HG03060 (cell line): ENCODE data around the gene ARV1.

Source experiments
- ATAC-seq: cut with Tn5 transposase; IDR thresholded peaks from one replicate; pipeline ENCODE4 v1.9.1; 2021; ENCODE audit warnings: low read depth, moderate number of reproducible peaks; ENCODE audit not compliant: unreplicated experiment

The ARV1 gene

GRCh38 chr1:230978491-230979388 lies at the start of gene ARV1, which contains the start of gene TTC13:
Gene ARV1 (plus strand): TSS chr1:230979094. CDS start chr1:230979106, 12 bp downstream.
Gene TTC13 (minus strand): TSS chr1:230978861. CDS start chr1:230978830, 31 bp downstream.
- peak; percentile 89 for ATAC-seq

- ATAC-seq = no peak
Measured at GRCh38 chr1:230930986-230931385, 47.9 kb upstream of the ARV1 start.

GRCh38 chr1:230935852-230936251 lies 43.0 kb upstream of the ARV1 start:
- ATAC-seq = no peak

DNA sequence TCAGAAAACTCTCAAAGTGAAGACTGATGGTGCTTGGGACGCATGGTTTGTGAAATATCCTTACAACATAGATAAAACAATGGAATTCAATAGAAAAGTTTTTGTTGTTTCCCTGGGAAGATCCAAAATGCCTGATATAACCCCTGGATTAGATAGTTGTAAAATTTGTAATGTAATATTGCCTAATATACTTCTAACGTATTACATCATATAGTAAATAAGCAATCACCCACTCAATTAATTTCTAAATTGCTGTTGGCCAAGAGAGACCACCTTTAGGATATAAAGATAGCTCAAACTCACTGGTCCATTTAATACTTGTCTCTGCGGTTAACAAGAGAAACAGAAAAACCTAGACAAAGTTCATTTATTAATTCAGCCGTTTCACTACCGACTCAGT lies 42.4 kb upstream of the ARV1 start:
- no peak for ATAC-seq

GRCh38 chr1:230937371-230937770 lies 41.5 kb upstream of the ARV1 start:
- ATAC-seq = no peak

GRCh38 chr1:230938924-230939368 lies 39.9 kb upstream of the ARV1 start:
- no peak for ATAC-seq

- ATAC-seq = no peak
Measured at GRCh38 chr1:230939806-230940489, 38.9 kb upstream of the ARV1 start.

DNA sequence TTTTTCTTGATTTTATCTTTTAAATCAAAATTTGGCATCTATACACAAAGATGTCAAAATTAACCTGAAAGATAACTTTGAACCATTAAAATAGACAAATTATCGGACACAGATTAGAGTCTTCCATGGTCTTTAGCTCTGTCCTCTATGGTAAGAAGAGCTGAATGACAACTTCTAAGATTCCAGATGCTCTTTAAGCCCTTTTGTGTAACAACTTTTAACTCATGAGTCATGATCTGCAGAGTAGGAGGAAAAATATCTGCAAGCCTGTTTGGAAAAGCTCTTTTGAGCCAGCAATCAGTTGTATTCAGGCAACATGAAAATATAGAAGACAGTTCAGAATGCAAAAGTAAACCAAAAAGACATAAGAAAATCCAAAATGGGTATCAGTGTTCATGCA lies 38.0 kb upstream of the ARV1 start:
- no peak for ATAC-seq

- ATAC-seq = no peak
Measured at GRCh38 chr1:230943048-230943593, 35.8 kb upstream of the ARV1 start.

GRCh38 chr1:230948301-230948700 lies 30.6 kb upstream of the ARV1 start:
- ATAC-seq = no peak

DNA sequence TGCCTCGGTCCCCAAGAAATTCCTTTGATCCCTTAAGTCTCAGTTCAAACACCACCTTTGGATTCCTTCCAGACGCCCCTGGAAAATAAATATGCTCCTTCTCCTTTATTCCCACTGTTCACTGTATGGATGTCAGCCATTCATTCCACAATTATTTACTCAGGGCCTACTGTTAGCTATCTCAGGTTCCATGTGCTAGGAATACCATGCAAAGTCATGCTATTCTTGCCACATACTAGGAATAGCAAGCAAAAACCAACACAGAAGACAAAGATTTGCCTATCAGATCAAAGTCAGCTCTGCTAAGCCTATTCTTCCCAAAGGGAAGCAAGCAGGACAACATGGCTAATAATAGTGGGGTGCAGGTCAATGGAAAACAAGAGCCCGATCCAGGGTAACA lies 30.0 kb upstream of the ARV1 start:
- no peak for ATAC-seq

- ATAC-seq = no peak
Measured at GRCh38 chr1:230950404-230950803, 28.5 kb upstream of the ARV1 start.

GRCh38 chr1:230957580-230957989 lies 21.3 kb upstream of the ARV1 start:
- ATAC-seq = peak; percentile 66

DNA sequence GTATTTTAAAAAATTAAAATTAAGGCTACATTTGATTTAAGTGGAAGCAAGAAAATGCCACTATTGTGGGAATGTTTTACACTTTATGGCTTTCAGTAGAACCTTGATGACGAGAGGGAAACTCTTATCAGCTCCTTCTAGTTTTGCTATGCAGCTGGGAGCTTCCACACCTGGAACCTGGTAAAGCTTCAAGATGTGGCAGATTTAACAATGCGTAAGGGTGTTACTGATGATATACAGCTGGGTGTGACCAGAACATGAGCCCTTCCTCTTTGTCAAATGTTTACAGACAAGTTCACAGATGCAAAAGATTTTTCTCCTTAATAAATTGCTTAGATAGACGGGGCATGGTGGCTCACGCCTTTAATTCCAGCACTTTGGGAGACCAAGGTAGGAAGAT lies 20.5 kb upstream of the ARV1 start:
- ATAC-seq = no peak

DNA sequence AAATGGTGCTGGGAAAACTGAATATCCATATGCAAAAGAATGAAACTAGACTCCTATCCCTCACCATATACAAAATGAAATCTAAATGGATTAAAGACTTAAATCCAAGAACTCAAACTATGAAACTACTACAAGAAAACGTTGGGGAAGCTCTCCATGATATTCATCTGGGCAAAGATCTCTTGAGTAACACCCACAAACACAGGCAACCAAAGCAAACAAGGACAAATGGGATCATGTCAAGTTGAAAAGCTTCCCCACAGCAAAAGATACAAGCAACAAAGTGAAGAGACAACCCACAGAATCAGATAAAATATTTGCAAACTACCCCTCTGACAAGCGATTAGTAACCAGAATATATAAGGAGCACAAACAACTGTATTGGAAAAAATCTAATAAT lies 14.0 kb upstream of the ARV1 start:
- no peak for ATAC-seq

GRCh38 chr1:230965535-230965934 lies 13.4 kb upstream of the ARV1 start:
- ATAC-seq = no peak

DNA sequence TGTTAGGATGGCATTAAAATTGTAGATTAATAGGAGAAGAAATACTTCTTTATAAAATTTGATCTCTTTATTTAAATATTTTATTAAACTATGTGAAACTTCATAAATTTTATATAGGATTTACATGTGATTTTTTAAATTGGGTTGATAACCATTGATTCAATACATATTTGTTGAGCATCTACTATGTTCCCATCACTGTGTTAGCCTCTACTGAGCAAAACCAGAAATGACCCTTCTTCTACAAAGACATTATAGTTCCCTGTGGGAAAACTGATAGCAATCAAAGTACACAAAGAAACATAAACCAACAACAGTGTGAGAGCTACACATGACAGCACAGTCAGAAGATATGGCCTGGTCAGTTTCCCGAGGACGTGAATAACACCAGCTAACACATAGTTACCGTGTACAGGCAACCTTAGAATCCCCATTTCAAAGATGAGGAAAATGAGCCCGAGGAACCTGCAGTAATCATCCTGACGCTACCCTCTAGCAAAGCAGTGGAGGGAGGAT lies 12.5 kb upstream of the ARV1 start:
- ATAC-seq = no peak

DNA sequence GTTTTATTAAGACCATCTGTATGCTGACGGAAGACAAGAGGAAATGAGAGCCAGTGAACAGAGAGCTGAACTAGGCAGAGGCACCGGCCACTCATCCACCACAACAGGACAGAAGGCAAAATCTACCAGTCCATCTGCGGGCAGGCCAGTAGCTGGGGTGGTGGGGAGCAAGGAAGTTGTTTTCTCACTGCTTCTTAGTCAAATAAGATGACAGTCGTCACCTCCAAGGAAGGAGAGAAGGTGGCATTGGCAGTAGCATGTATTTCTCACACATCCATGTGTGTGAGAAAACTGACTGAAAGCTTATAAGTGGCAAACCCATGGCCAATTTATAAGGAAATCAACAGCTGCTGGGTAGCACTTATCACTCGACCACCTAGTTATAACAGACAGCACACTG lies 8.5 kb upstream of the ARV1 start:
- ATAC-seq = no peak

DNA sequence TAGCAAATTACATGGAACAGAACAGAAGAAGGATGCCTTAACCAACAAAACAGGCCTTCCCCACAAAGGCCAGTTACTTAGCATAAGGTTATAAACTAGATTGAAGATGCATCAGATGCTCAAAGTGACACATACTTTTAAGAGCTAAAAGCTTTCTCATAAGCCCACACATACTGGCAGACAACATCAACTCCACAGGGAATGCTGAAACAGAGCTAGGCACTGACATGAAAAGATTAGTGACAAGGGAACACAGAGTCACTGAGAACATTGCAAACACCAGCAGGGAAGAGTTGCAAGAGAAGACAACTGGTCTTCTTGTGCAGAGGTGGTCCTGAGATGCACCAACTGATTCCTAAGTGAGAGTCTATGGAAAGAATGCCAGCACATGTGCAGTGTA lies 7.1 kb upstream of the ARV1 start:
- no peak for ATAC-seq

DNA sequence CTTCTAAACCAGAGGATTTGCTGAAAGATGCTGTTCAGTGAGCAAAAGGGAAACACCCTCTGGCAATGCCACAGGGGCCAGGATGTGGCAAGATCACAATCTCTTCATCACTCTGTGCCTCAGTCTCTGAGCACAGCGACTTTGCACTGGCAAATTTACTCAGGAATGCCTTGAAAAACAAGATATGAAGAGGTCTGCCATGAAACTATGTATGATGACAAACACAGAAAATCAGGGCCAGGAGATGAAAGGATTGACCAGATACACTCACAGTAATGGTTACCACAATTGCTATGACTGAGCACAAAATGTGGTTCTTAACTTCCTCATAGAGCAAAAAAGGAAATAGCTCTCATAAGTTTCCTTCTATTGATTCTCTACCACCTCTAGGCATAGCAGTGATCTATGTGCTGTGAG lies 6.0 kb upstream of the ARV1 start:
- peak; percentile 79 for ATAC-seq

DNA sequence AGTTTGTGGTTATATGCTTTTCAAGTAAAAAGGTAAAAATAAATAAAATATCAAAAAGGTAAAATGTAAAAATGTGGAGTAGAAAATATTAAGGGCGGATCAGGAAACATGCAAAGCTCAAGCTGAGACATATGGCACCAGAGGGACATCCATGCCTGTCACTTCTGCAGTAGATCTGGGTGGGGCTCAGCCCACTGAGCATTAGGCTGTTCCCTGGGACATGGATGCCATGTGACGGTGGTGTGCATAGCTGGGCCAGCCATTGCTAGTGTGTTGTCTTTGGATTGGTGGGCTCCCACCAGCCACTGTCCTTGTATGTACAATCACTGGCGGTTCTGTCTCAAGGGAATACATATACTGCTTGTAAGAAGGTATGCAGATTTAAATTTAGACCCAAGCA lies 3.3 kb upstream of the ARV1 start:
- no peak for ATAC-seq
